ENCODE data around the gene CRB1.

The CRB1 gene

GRCh38 chr1:197303463-197303862 is 35.4 kb downstream of the CRB1 start:
- no peak for DNase-seq (ENCODE audit: low read depth)

- DNase-seq (ENCODE audit: low read depth), result no peak
Observed at GRCh38 chr1:197304638-197305200, 36.7 kb downstream of the CRB1 start.

- DNase-seq (ENCODE audit: low read depth), result no peak
Observed at GRCh38 chr1:197305925-197306324, 37.9 kb downstream of the CRB1 start.

DNA sequence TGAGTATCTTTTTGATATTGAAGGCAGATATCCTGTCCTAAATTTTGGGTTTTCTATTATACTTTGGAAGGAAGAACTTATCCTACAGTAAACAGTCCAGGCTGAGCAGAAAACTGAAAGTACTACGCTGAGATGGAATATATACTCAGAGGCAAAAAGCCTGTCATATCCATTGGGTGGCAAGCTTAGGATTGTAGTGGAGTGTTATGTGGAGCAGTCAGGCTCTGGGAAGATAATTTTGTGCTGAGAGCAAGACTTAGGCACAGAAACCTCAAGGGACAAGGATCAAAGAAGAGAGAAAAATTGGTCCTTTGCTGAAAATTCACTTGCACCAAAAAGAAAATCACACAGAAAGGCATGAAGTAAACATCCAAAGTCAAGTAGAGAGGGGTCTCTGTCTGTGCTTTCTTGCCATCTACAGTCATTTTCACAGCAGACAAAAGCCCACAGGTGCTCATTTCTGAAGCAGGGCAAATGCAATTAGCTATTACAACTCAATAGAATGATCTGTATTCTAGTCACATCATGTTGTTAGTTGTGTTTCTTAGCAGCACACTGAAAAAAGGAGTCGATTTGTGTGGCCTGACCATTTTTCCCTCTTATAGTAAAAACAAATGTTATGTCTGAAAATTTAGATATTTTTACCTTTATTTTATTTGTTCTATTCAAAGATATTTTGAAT is 38.5 kb downstream of the CRB1 start:
- no peak for DNase-seq (ENCODE audit: low read depth)

GRCh38 chr1:197307136-197307535 is 39.1 kb downstream of the CRB1 start:
- no peak for DNase-seq (ENCODE audit: low read depth)

DNA sequence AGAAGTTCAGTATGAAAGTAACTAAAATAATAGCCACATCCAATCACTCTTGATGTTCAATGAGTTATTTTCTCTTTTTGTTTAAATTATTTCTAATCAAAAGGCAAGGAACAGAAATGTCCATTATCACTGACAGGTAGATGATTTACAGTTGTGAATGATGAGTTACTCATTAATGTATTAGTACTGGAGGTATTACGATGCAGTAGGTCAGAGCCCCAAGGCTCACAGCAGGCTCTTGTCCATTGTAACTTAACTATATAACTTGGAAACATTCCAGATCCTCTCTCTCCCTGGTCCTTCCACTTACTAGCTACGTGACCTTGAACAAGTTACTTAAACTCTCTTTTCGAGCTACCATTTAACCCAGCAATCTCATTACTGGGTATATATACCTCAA is 39.5 kb downstream of the CRB1 start:
- DNase-seq (ENCODE audit: low read depth), result no peak

DNA sequence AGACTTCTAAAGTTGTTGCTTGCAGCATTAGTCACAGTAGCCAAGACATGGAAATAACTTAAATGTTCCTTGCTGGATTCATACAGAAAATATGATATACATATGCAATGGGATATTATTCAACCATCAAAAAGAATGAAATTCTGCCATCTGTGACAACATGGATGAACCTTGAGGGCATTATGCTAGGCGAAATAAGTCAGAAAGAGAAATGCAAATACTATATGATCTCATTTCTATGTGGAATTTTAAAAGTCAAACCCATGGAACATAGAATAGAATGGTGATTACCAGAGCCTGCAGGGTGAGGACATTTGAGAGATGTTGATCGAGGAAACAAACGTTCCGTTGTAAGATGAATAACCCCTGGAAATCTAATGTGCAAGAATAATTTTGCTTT is 43.0 kb downstream of the CRB1 start:
- DNase-seq (ENCODE audit: low read depth), result no peak

- DNase-seq (ENCODE audit: low read depth), result no peak
Observed at GRCh38 chr1:197312163-197312562, 44.1 kb downstream of the CRB1 start.

- DNase-seq (ENCODE audit: low read depth), result no peak
Observed at GRCh38 chr1:197313713-197314112, 45.7 kb downstream of the CRB1 start.

GRCh38 chr1:197314682-197315081 is 46.6 kb downstream of the CRB1 start:
- no peak for DNase-seq (ENCODE audit: low read depth)

GRCh38 chr1:197319631-197320030 is 51.6 kb downstream of the CRB1 start:
- DNase-seq (ENCODE audit: low read depth), result no peak

DNA sequence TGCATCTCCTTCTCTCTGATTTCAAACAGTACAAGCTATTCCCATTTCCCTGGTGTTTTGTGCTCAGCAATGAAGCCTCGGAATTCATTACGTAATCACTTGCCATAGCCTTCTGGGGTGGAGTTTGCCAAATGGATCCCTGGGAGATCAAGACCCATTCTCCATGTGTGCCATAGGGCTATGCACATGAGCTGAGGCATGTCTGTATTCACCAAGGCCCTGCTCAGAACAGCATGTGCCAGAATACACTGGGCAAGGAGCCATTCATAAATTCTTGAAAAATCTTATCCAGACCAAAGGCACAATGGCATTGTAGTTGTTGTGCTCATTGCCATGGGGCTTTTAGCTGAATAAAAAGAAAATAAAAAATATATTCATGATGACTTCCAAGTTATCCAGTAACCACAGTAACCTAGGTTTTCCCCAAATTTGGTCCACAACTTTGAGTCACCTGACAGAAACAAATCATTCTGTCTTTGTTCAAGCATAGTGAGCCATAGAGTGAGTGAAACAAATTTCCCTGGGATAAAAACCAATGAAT is 53.0 kb downstream of the CRB1 start:
- no peak for DNase-seq (ENCODE audit: low read depth)

GRCh38 chr1:197321811-197322210 is 53.8 kb downstream of the CRB1 start:
- no peak for DNase-seq (ENCODE audit: low read depth)

DNA sequence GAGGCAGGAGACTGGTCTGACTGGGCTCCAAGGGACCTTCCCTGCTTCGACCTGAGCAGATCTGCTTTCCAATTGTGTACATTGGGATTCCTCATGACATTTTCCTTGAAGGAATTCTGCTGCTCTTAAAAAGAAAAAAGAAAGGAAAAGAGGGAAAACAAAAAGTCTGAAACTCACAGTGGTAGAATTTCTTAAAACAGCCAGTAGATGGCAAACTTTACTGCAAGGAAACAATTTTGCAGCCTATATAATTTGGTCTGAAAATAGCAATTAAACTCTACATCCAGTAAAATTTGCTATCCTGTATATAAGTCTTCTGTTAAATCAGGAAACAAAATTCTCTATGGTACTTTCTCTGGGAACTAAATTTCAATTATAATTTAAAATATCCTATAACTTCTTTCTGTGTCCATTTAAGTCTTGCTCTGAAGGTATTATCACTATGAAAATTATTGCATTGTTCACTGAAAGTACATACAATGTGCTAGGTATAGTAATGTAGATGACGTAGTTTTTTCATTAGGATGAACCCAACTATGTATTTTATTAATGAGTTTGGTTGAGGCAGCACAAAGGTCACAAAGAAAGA is 59.8 kb downstream of the CRB1 start:
- no peak for DNase-seq (ENCODE audit: low read depth)

GRCh38 chr1:197330213-197330612 is 62.2 kb downstream of the CRB1 start:
- no peak for DNase-seq (ENCODE audit: low read depth)

DNA sequence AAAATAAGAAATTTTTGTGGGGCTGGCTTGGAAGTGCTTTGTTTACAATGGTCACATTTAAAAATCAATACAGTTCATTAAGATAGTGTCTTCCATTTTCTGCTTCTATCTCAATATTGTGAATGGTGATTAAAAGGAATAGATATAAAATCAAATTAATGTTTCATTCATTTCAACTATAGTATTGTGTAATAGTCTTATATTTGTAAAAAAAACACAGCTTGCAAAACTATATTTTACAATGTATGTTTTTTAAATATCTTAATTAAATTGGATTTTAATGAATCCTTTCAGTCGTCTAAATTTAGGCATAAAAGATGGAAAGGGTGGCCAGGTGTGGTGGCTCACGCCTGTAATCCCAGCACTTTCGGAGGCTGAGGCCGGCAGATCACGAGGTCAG is 63.5 kb downstream of the CRB1 start:
- DNase-seq (ENCODE audit: low read depth), result no peak

GRCh38 chr1:197333041-197333440 is 65.0 kb downstream of the CRB1 start:
- no peak for DNase-seq (ENCODE audit: low read depth)

GRCh38 chr1:197336571-197336970 is 68.5 kb downstream of the CRB1 start:
- no peak for DNase-seq (ENCODE audit: low read depth)

GRCh38 chr1:197339106-197340060 is 71.3 kb downstream of the CRB1 start:
- DNase-seq (ENCODE audit: low read depth), result no peak

- DNase-seq (ENCODE audit: low read depth), result no peak
Observed at GRCh38 chr1:197341626-197342025, 73.6 kb downstream of the CRB1 start.

DNA sequence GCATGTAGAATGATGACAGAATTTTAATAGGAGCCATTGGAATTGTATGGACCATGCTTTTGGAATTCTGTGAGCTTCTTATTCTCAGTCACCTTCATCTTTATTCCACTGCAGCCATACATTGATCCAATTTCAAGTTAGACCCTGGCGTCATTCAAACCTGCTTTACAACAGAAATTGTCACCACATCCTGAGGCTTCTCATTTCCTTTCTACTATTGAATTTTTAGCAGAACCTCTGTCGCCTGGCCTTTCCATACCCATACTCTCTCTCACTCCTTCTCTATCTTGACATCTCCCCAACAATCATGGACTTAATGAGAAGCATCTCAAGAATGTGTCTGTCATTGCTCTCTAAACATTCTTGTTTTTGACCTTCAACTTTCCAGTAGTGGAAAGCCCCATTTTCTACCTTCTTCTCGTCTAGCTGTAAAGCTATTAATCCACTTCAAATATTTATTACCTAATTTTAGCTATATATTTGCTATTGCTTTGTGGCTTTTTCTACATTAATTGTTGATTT is 74.1 kb downstream of the CRB1 start:
- DNase-seq (ENCODE audit: low read depth), result no peak

- no peak for DNase-seq (ENCODE audit: low read depth)
Observed at GRCh38 chr1:197342669-197343068, 74.6 kb downstream of the CRB1 start.
